Calu3 (cell line): Measurements from ENCODE around the gene MINPP1. TPM values are rescaled to one million over a fixed set of nuclear protein-coding genes. Genes with fewer than 3 reads are reported as not detected.
"Not testable (repeated sequence)": the region's sequence is repeated elsewhere in the genome, so short reads cannot be mapped to it uniquely, and the experiment has no call there.

Experiments
- BruUV-seq: library from RNA; stranded (reverse); fragments of 400-500 nt; replicated peaks from 2 replicates; lab custom pipeline; 2021; lab: Mats Ljungman, UMichigan
- CTCF ChIA-PET: fragments of 300-600 bp; sonication (Branson Sonifier 250); formaldehyde crosslinking; loops from one replicate; lab custom pipeline; 2022; ENCODE audit warnings: antibody characterized with exemption; lab: Charles Lee
- DNase-seq: peaks from one replicate; pipeline ENCODE4 v3.0.0; 2022
- H3K27ac Mint-ChIP-seq: one replicate; pipeline ENCODE4 v1.8.0; 2022; ENCODE audit warnings: mixed read lengths; ENCODE audit not compliant: unreplicated experiment
- H3K27me3 Mint-ChIP-seq: one replicate; pipeline ENCODE4 v1.8.0; 2022; ENCODE audit warnings: mixed read lengths; ENCODE audit not compliant: unreplicated experiment
- H3K36me3 Mint-ChIP-seq: one replicate; pipeline ENCODE4 v1.8.0; 2022; ENCODE audit warnings: mild to moderate bottlenecking, moderate library complexity, mixed read lengths; ENCODE audit not compliant: insufficient read depth, unreplicated experiment
- H3K4me1 Mint-ChIP-seq: one replicate; pipeline ENCODE4 v1.8.0; 2022; ENCODE audit warnings: mild to moderate bottlenecking, low read depth, mixed read lengths; ENCODE audit not compliant: unreplicated experiment
- H3K4me3 Mint-ChIP-seq: one replicate; pipeline ENCODE4 v1.8.0; 2022; ENCODE audit warnings: mild to moderate bottlenecking, low read depth, moderate library complexity, mixed read lengths; ENCODE audit not compliant: unreplicated experiment
- H3K9me3 Mint-ChIP-seq: one replicate; pipeline ENCODE4 v1.8.0; 2022; ENCODE audit warnings: low read depth, mixed read lengths; ENCODE audit not compliant: unreplicated experiment
- CTCF ChIP-seq: fragments of 200-600 bp; IDR thresholded peaks from one replicate; pipeline ENCODE4 v1.8.0; 2022; ENCODE audit warnings: antibody characterized with exemption; ENCODE audit not compliant: unreplicated experiment
- intact Hi-C: fragments of 100-400 bp; cut with micrococcal nuclease; formaldehyde crosslinking; loops from one replicate; pipeline ENCODE4 v1.10.0; 2022; ENCODE audit not compliant: unreplicated experiment
- total RNA-seq: library from RNA; stranded (reverse); gene quantifications from 2 replicates; pipeline ENCODE4 v1.2.3, GENCODE V29; 2022

Gene MINPP1
- total RNA-seq, 1 experiment from 2014 or later = 12.6 TPM

- peaks cover 10% of the 10 kb centered on the region for H3K27me3 Mint-ChIP-seq
- H3K4me3 Mint-ChIP-seq, BruUV-seq, CTCF ChIA-PET, H3K4me1 Mint-ChIP-seq, DNase-seq, intact Hi-C loops, H3K27ac Mint-ChIP-seq, H3K36me3 Mint-ChIP-seq, H3K9me3 Mint-ChIP-seq: not testable (repeated sequence)
These were observed 7.3 kb upstream of the MINPP1 start for GRCh38 chr10:87497386-87497785.

- intact Hi-C loops, H3K36me3 Mint-ChIP-seq, H3K27ac Mint-ChIP-seq, H3K4me3 Mint-ChIP-seq, CTCF ChIA-PET, DNase-seq, H3K9me3 Mint-ChIP-seq, H3K4me1 Mint-ChIP-seq, BruUV-seq: not testable (repeated sequence)
- peaks cover 13% of the 10 kb centered on the region for H3K27me3 Mint-ChIP-seq
These were observed 6.4 kb upstream of the MINPP1 start for GRCh38 chr10:87498106-87498789.

- Mint-ChIP-seq H3K36me3 (peaks cover 14% of the 10 kb centered on the region), H3K27ac (no peak overlapping the region), H3K4me3 (no peak overlapping the region), H3K4me1 (no peaks in the 10 kb centered on the region), H3K9me3 (no peaks in the 10 kb centered on the region), H3K27me3 (peaks cover 13% of the 10 kb centered on the region)
- no peak for TF ChIP-seq CTCF
- intact Hi-C loops = no loop called here
- BruUV-seq = no TSS peak
- no peak for DNase-seq
- CTCF ChIA-PET = no interaction called here
These were observed 4.0 kb upstream of the MINPP1 start for GRCh38 chr10:87500646-87501048.

GRCh38 chr10:87503401-87503800 lies 1.3 kb upstream of the MINPP1 start:
- intact Hi-C loops = no loop called here
- no peak for DNase-seq
- BruUV-seq = no TSS peak
- Mint-ChIP-seq H3K4me1 (no peaks in the 10 kb centered on the region), H3K27me3 (peaks cover 13% of the 10 kb centered on the region), H3K9me3 (no peaks in the 10 kb centered on the region), H3K27ac (no peak overlapping the region), H3K4me3 (no peak overlapping the region), H3K36me3 (peaks cover 21% of the 10 kb centered on the region)
- CTCF ChIA-PET = no interaction called here
- no peak for TF ChIP-seq CTCF

- no peak for DNase-seq
- no TSS peak for BruUV-seq
- Mint-ChIP-seq H3K36me3 (peaks cover 21% of the 10 kb centered on the region), H3K27ac (no peak overlapping the region), H3K4me1 (no peaks in the 10 kb centered on the region), H3K27me3 (peaks cover 13% of the 10 kb centered on the region), H3K4me3 (peak overlapping the region; percentile 83), H3K9me3 (no peaks in the 10 kb centered on the region)
- intact Hi-C loops = no loop called here
- CTCF ChIA-PET = interaction anchor here (0.5 kb wide), 1 partner anchor 608 kb away, joined by 4 read pairs; no protein-coding TSS in a partner anchor
- TF ChIP-seq CTCF = no peak
These were observed 807 bp upstream of the MINPP1 start for GRCh38 chr10:87503886-87504285.
